ENCODE data around the gene DENND1A.
A peak's percentile ranks its signal among the peaks of the same experiment; 100 is the strongest.

DNA sequence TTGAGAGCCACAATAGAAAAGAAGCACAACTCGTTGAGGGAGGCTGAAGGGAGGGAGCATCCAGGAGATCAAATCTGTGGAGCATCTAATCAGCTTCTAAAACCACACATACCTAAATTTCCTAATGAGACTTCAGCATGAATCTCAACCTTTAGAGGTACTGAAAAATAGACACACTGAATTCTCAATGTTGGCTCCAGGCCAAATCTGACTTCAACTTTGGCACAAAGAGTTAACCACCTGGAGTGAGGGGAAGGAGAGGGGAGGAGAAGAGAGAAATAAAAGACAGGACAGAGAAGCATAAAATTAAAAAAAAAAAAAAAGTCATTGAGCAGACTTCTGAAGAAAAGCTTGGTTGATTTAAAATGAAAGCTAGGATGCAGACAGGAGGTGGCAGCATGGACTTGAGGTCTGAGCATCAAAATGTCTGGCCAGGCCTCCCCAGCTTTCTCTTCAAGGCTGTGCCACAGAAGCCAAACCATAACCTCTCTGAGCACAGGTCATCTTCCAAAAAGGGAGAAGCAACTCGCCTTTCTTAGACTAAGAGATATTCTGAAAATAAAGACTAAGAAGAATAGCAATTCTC, 205.6 kb downstream of the DENND1A start:
- TF ChIP-seq POLR2A (IDR thresholded peaks at IDR 0.05; ENCODE audit: low read depth): no peak
- TF ChIP-seq, protein P1, sequence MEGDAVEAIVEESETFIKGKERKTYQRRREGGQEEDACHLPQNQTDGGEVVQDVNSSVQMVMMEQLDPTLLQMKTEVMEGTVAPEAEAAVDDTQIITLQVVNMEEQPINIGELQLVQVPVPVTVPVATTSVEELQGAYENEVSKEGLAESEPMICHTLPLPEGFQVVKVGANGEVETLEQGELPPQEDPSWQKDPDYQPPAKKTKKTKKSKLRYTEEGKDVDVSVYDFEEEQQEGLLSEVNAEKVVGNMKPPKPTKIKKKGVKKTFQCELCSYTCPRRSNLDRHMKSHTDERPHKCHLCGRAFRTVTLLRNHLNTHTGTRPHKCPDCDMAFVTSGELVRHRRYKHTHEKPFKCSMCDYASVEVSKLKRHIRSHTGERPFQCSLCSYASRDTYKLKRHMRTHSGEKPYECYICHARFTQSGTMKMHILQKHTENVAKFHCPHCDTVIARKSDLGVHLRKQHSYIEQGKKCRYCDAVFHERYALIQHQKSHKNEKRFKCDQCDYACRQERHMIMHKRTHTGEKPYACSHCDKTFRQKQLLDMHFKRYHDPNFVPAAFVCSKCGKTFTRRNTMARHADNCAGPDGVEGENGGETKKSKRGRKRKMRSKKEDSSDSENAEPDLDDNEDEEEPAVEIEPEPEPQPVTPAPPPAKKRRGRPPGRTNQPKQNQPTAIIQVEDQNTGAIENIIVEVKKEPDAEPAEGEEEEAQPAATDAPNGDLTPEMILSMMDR (IDR thresholded peaks at IDR 0.05): peak; percentile 7 to 19 (median 10)
